Measurements from ENCODE around the gene RRAGD. TPM values are rescaled to one million over a fixed set of nuclear protein-coding genes. Genes with fewer than 3 reads are reported as not detected.

Gene RRAGD
- total and polyA plus RNA-seq, 2 of the 8 experiments (the other 6 are each of a cell fraction or from before 2014, with no cell fraction given) = 7.2 to 30.8 TPM

DNA sequence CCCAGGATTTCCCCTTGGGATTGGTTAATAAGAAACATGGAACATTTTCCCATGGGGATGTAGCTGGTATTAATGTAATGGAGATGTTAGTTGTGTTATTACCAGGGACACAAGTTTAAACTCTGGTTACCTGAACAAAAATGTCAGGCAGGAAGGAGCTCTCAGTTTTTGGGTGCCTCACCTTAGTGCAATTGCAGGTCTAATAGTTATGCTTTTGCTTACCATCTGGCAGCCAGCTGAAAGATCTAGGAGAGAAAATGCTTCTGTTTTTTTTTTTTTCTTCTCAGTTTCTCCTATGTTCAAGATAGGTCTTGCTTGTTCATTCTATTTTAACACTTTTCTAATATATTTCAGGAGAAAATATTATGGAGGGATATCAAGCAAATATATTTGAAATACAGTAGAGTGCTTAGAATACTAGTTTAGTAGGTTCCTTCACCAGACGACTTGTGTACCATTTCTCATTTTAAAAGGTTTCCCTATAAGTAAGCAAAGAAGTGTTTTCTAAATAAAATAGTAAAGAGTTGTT, 55.4 kb downstream of the RRAGD start:
- POLR2A ChIA-PET (ENCODE audit: partially characterized antibody) = interaction anchor here (1.0 to 2.3 kb wide), 2 partner anchors 9 to 54 kb away, joined by 3 to 6 read pairs; no protein-coding TSS in a partner anchor
- H2AFZ ChIP-seq (ENCODE audit: low read length) = no peak overlapping the region
- CTCF ChIA-PET (ENCODE audit: partially characterized antibody) = interaction anchor here (0.8 to 15.3 kb wide), 8 partner anchors 9 to 286 kb away, joined by 3 to 130 read pairs (median 4); no protein-coding TSS in a partner anchor
- no peak overlapping the region for H3K9ac ChIP-seq (replicated peaks in 1 of 4; ENCODE audit: extremely low read depth in 1 of 4, low read depth in 3 of 4, low read length in 3 of 4)
- no peaks in the 10 kb centered on the region; a peak in 2 of 7 replicates for H3K27me3 ChIP-seq (replicated peaks in 1 of 4; ENCODE audit: control insufficient read depth in 3 of 4, extremely low read depth in 1 of 4, insufficient read depth in 3 of 4, low read length in 3 of 4)
- H3K4ac ChIP-seq (replicated peaks; ENCODE audit: insufficient read length, low read depth, low read length) = no peak overlapping the region
- no peak overlapping the region for H3K4me2 ChIP-seq (ENCODE audit: insufficient read depth in 1 of 2, low read depth in 2 of 2, low read length in 2 of 2)
- no peak overlapping the region for H2BK5ac ChIP-seq (ENCODE audit: low read depth, low read length)
- DNase-seq (ENCODE audit: low read depth in 1 of 2, low spot score in 2 of 2) (no peak), FAIRE-seq (no peak)
- H2BK20ac ChIP-seq (ENCODE audit: low read length) = no peak overlapping the region
- no peak overlapping the region for H2AK5ac ChIP-seq (ENCODE audit: low read depth, low read length)
- no peak overlapping the region for H3K23ac ChIP-seq (ENCODE audit: insufficient read length)
- no peak overlapping the region for H4K8ac ChIP-seq (ENCODE audit: extremely low read depth, insufficient read depth, low read length)
- H2BK120ac ChIP-seq (replicated peaks; ENCODE audit: low read depth, low read length) = no peak overlapping the region
- no peaks in the 10 kb centered on the region for H3K79me1 ChIP-seq (ENCODE audit: low read depth, low read length)
- peaks cover 0 to 4% (median 0%) of the 10 kb centered on the region in 4 experiments; a peak in 1 of 7 replicates for H3K4me1 ChIP-seq (replicated peaks in 1 of 4; ENCODE audit: control insufficient read depth in 3 of 4, insufficient read depth in 4 of 4, low read length in 3 of 4)
- H3K36me3 ChIP-seq (ENCODE audit: control insufficient read depth in 2 of 4, insufficient read depth in 4 of 4, low read length in 3 of 4) = no peaks in the 10 kb centered on the region
- H3K9me3 ChIP-seq (ENCODE audit: insufficient read depth in 2 of 2, low read depth in 1 of 2, low read length in 1 of 2) = no peaks in the 10 kb centered on the region
- H4K91ac ChIP-seq (replicated peaks; ENCODE audit: insufficient read length, low read length) = no peak overlapping the region
- H3K56ac ChIP-seq (replicated peaks; ENCODE audit: insufficient read length, low read depth, low read length) = no peak overlapping the region
- H4K5ac ChIP-seq (ENCODE audit: insufficient read length, low read depth, low read length) = no peak overlapping the region
- H2BK12ac ChIP-seq (ENCODE audit: low read depth, low read length) = no peak overlapping the region
- no peaks in the 10 kb centered on the region for H4K20me1 ChIP-seq (replicated peaks in 1 of 2; ENCODE audit: control insufficient read depth in 1 of 2, insufficient read depth in 2 of 2, low read length in 2 of 2)
- H3K18ac ChIP-seq (ENCODE audit: extremely low read depth, low read length) = no peak overlapping the region
- no peak overlapping the region for H3K27ac ChIP-seq (ENCODE audit: low read depth, low read length)
- 71% methylated on average over 1 of the region's 1 CpG; no CpG with 5 or more reads in 1 of the 2 experiments for WGBS, 2 experiments (ENCODE audit: extremely low coverage in 1 of 2, insufficient coverage in 1 of 2, insufficient read length in 1 of 2, insufficient replicate concordance in 2 of 2, low coverage in 1 of 2, low lambda C conversion rate in 2 of 2, missing lambda C conversion rate in 1 of 2)
- H2BK15ac ChIP-seq (ENCODE audit: low read length) = no peak overlapping the region
- no peak overlapping the region for H3K4me3 ChIP-seq (ENCODE audit: extremely low read depth in 1 of 4, insufficient read depth in 2 of 4, low read depth in 3 of 4, low read length in 4 of 4)
- peaks cover 3% of the 10 kb centered on the region; the same call in 1 of the 2 replicates for H3K23me2 ChIP-seq (ENCODE audit: low read depth, low read length)
- H3K14ac ChIP-seq (ENCODE audit: insufficient read length) = no peak overlapping the region
- no peaks in the 10 kb centered on the region for H3K79me2 ChIP-seq (ENCODE audit: control insufficient read depth in 1 of 2, insufficient read depth in 2 of 2, low read length in 2 of 2)
- no peak for TF ChIP-seq POU5F1 (IDR thresholded peaks at IDR 0.05; ENCODE audit: low read depth, low read length)
- TF ChIP-seq, protein P1, sequence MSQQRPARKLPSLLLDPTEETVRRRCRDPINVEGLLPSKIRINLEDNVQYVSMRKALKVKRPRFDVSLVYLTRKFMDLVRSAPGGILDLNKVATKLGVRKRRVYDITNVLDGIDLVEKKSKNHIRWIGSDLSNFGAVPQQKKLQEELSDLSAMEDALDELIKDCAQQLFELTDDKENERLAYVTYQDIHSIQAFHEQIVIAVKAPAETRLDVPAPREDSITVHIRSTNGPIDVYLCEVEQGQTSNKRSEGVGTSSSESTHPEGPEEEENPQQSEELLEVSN (IDR thresholded peaks at IDR 0.05) = no peak
- no peak for TF ChIP-seq SRF (IDR thresholded peaks at IDR 0.05; ENCODE audit: low read depth, low read length)
- TF ChIP-seq SP2 (IDR thresholded peaks at IDR 0.05; ENCODE audit: low read length) = no peak
- TF ChIP-seq TAF7 (optimal IDR thresholded peaks at IDR 0.05; ENCODE audit: borderline replicate concordance, low read depth, low read length) = no peak
- TF ChIP-seq EZH2 (IDR thresholded peaks at IDR 0.05; ENCODE audit: low read depth, low read length, severe bottlenecking) = no peak
- TF ChIP-seq KDM1A (IDR thresholded peaks at IDR 0.05; ENCODE audit: borderline replicate concordance, low read length) = no peak
- no peak for TF ChIP-seq CTBP2 (IDR thresholded peaks at IDR 0.05; ENCODE audit: borderline replicate concordance, insufficient read depth, insufficient read length, low read length)
- TF ChIP-seq BRCA1 (IDR thresholded peaks at IDR 0.05; ENCODE audit: low read depth, low read length) = no peak
- TF ChIP-seq SIX5 (IDR thresholded peaks at IDR 0.05; ENCODE audit: low read depth, low read length) = no peak
- no peak for TF ChIP-seq EGR1 (IDR thresholded peaks at IDR 0.05; ENCODE audit: borderline replicate concordance, low read depth, low read length)
- TF ChIP-seq FOSL1 (IDR thresholded peaks at IDR 0.05; ENCODE audit: insufficient read depth, low read depth, low read length) = no peak
